Measurements from ENCODE around the gene TALDO1.
A peak's percentile ranks its signal among the peaks of the same experiment; 100 is the strongest.

TALDO1 gene

DNA sequence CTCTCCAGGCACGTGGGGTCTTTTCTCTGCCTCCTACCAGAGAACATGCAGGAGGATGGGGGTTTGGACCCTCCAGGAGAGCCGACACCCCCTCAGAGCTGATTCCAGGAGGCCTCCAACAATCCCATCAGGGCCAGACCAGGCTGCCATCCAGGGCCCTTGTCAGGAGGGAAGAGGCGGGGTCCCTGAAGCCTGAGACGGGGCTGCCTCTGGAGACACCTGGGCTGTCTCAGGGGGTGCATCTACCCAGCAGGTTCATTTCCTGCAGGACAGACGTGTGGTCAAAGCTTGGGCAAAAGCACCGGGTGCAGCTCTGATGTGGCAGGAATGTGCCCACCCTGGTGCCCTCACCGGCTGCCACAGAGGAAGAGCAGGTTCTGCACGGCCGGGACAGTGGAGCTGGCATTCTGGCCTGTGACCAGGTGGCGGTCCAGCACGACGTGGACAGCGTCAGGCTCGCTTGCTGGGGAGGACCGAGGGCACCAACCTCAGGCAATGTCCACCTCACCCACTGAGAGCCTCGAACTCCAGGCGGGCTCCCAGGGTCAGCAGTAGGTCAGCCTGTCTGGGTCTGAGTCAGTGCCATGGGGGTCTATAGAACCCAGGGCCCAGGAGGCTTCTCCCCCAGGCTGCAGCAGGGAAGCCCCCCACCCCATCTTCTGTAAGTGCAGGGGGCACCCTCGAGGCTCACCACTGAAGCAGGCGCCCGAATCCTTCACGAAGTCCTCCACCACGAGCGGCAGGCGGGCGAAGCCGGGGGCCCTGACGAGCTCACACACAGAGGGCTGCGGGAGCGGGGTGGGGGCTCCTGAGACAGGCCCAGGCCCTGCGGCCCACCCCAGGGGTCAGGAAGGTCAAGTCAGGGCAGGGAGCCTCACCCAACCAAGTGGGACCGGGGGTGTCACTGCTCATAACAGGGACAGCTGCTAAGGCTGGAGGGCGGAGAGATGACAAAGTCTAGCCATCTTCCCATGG lies 23.7 kb downstream of the TALDO1 start:
- DNase-seq: no peak

DNA sequence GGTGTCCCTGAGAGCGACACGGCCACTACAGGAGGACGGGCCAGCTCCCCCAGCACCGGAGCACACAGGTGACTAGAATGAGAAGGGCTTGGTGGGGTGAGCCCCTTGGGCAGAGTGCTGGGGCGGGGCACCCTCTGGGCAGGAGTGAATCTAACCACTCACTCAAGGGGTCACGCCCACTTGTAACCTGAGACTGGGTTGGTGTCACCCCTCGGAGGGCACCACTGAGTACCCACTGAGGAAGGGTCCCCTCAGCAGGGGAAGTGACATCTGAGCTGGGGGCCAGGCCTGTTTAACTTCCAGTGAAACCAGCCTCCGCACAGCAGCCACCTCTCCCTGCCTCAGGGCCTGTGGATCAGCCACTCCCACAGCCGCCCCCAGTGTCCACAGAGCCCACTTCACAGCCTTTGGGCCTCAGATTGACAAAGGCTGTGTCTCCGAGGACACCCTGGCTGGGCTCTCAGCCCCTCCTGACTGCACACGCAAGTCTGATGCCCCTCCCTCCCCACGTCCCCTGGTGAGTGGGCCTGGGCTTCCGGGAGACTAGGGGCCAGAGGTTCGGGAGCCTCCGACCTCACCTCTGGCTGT lies 24.4 kb downstream of the TALDO1 start:
- DNase-seq: no peak

- DNase-seq: no peak
These were observed 25.4 kb downstream of the TALDO1 start for GRCh38 chr11:772429-773390.

DNA sequence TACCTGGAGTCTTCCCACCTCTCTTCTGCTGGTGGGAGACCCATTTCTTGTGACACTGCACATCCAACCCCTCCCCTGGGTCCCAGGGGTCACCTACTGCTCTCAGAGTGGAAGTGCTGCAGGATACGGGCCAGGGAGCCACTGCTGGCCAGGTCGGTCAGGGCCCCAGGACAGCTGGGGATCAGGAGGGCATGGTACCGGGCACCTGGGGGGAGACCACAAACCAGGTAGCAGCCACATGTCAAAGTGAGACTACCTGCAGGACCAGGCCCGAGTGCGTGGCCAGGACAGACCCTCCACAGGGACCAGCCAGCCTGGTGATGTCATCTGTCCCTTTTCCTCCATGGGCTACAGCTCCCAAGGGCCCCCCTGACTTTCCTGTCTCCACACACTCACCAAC lies 26.2 kb downstream of the TALDO1 start:
- no peak for DNase-seq

DNA sequence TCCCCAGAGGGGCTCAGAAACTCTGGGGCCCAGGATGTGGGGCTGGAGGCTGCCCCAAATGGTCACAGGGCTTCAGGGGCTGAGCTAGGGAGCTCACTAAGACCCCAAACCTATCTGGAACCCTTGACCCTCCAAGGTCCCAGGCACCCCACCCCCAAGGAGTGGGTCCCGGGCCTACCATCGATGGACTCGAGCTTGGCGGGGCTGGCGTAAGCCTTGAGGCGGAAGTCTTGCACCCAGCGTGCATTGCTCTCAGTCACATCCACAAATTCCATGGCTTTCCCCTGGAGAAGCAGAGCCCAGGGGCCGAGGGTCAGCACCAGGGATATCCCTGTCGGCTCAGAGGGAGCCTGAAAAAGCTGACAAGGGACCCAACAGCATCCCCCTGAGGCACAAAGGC lies 26.6 kb downstream of the TALDO1 start:
- DNase-seq: no peak

DNA sequence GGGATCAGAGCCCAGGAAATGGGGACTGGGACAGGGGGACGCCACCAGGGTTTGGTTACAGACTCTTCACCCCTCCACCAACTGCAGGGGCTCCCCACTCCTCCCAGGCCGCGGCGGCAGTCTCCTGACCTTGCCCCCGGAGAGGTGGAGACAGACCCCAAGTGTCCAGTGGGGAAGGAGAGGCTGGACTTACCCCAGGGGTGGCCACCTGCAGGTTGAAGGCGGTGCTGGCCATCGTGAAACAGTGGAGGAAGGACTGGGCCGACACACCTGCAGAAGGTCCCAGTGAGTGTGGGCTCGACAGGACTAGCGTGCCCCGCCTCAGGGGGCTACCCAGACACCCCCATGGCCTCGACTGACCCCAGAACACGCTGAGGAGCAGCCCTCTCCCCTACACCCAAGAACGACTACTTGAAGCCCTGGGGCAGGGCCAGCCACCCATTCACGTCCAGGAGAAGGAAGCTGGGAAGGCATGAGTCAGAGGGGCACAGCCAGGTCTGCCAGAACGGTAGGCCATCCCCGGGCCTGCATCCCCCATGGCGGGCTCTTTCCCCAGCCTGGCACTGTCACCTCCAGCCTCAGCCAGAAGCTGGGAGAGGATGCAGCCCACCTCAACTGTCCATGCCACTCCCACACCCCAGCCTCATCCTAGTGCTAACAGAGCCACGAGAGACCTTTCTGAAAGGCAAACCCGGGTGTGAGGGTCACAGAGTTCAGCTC lies 27.8 kb downstream of the TALDO1 start:
- no peak for DNase-seq

GRCh38 chr11:776263-776560 lies 28.9 kb downstream of the TALDO1 start:
- DNase-seq: no peak

- DNase-seq: no peak
These were observed 29.5 kb downstream of the TALDO1 start for GRCh38 chr11:776561-777287.

GRCh38 chr11:777288-778255 lies 30.3 kb downstream of the TALDO1 start, which contains the start of gene GATD1:
GATD1 (minus strand) TSS chr11:777487; CDS start chr11:777462, 25 bp downstream.
- peak; percentile 88 for DNase-seq

GRCh38 chr11:778976-779954 lies 32.0 kb downstream of the TALDO1 start:
- no peak for DNase-seq

GRCh38 chr11:779955-780532 lies 32.8 kb downstream of the TALDO1 start:
- no peak for DNase-seq

DNA sequence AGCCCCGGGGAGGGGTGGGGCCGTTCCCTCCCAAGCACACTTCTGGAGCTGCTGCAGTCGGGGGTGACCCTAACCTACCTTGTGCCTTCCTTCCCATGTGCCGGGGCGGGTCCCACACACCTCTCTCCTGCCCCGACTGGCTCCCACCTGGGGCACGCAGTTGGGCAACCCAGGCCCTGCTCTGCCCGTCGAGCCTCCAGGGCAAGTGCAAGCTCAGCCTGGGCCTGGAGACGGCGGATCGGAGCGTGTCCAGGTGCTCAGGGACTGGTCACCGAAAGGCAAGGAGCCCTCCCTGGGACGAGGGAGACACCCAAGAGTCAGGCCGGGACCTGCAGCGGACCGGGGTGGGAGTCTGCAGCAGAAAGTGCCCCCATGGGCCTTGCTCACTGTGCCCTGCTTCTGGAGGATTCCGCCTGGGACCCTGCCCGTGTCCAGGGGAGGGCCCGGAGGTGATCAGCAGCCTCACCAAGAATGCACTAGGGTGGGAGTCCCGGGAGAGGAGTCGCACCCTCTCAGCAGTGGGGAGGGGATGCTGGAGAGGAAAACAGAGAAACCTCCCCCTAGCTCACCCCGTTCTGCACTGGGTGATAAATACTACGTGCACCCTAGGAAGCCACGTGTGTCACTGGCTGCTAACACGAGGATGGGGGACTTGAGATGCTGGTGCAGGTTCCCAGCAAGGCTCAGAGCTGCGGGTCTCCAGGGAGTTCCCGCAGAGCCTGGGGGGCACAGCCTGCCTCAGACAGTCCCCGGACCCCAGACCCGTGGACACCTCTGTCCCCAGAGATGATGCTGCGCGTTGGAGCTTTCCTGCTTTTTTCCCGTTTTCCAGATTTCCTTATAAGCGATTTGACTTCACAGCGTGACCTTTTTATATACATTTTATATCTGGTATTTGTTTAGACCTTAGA lies 35.3 kb downstream of the TALDO1 start:
- DNase-seq: no peak

DNA sequence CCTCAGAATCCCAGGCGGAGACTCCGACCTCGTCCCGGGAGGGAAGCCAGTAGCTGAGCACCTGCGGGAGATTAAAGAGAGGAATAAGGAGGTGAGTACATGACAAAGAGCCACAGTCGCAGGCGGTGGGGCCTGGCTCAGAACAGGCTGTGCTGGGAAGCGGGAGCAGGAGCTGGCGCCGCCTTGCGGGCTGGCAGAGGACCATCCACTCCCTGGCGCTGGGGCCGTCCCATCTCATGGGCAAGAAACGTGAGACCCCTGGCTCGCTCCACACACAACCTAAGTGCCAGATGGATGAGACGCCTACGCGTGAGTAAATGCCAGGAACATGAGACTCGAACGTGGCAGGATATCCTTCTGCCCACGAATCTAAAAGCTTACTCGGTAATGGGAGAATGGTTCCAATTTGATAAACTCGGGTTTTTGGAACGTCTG lies 36.3 kb downstream of the TALDO1 start:
- DNase-seq: no peak

DNA sequence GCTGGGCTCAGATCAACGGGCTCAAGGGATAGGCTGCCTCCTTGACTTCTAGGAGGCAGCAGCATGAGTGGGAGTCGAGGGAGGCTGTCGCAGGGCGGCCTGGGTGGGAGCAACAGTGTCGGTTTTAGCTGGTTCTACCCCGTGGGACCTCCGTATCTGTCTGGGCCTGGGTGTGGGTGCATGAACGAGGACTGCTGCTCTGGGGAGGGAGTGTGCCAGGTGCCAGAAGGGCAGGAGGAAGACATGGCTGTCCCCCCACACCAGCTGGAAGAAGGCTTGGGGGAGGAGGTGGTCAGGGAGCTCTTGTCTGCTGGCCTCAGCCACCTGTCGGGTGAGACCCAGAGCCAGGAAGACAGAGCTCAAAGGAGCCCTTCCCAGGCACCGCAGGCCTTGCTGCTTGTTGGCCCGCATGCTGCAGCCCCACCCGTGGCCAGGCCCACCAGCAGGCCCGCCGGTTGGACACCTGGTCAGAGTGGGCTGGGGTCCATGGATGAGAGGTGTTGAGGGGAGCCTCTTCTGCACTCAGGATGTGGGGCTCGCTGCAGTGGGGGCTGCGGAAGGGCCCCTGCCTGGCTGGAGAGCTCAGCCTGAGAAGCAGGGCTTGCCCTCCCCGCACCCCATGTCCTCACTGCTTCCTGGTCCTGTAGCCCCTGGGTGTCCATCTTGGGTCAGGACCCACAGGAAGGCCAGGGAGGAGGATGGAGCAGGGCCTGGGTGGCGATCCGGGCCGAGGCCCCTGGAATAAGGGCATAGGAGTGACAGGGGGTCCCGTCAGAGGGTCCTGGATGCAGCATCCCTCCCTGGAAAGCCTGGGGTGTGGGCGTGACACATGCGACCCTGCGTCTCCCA lies 39.2 kb downstream of the TALDO1 start:
- DNase-seq: no peak

DNA sequence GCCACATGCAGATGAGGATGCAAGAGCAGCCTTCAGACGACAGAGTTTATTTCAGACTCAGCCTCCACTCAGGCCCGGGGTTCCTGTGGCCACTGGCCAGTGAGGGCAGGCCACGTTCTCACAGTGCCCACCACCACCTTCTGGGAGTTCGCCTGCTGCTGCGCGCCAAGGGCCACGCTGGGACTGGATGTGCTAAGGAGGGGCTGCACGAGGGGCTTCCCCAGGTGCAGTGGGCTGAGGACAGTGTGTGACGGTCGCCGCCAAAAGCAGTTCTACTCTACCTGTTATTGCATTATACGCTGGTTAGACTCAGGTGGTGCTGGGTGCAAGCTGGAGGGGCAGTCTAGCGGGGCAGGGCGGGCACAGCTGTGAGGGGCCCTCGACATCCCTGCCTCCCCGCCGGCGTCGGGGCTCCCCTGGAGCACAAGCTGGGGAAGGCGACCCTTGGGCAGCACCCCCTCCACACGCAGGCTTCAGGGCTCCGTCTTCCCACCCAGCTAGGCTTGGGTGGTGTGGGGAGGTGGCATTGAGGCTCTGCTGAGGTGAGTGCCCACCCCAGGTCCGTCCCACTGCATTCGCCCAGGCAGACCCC lies 39.9 kb downstream of the TALDO1 start:
- no peak for DNase-seq

DNA sequence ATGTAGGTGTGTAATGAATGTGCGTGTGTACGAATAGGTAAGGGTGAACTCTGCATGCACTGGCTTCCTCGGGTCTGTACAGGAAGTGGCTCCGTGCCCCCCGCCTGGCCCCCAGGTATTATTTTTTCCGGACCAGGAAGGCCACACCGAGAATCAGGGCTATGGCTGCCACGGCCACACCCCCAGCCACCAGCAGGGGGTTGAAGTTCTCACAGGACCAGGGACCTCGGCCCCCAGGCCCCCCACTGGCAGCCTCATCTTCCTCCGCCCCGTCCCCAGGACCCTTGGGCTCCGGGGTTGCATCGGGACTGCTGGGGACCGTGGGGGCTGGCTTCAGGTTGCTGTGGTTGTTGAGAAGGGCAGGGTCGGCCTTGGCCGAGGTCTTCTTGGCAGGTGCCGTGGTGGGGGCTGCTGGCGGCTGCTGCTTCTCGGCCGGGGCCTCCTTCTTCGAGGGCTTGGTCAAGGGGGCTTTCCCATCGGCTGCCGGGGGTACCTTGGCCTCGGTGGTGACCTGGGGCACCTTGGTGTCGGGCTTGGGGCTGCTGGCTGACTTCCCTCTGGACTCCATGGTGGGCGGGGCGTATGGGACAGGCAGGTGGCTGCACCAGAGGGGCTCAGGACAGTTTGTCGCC lies 40.9 kb downstream of the TALDO1 start:
- no peak for DNase-seq
